Frontal cortex (tissue), 4 donors: ENCODE data around the gene ENTR1. TPM values are rescaled to one million over a fixed set of nuclear protein-coding genes. Genes with fewer than 3 reads are reported as not detected.

Source experiments
- DNase-seq, 2 donors: peaks; one replicate each; pipeline ENCODE4 v3.0.0; 2012; ENCODE audit warnings: low spot score in 2 of 2
- FAIRE-seq: peaks from 2 replicates; lab custom pipeline; 2012; peaks lifted over from hg19 to GRCh38; lab: Jason Lieb, UNC
- total RNA-seq: library from RNA; depleted of rRNA; stranded (reverse); fragments of >200 nt; gene quantifications from one replicate; pipeline ENCODE4 v1.2.3, GENCODE V29; 2014
- donor health status: control.
- donor health status: control.
- donor health status: control.

The ENTR1 gene
- total RNA-seq, 1 donor from 2014 or later, result 20.0 TPM

DNA sequence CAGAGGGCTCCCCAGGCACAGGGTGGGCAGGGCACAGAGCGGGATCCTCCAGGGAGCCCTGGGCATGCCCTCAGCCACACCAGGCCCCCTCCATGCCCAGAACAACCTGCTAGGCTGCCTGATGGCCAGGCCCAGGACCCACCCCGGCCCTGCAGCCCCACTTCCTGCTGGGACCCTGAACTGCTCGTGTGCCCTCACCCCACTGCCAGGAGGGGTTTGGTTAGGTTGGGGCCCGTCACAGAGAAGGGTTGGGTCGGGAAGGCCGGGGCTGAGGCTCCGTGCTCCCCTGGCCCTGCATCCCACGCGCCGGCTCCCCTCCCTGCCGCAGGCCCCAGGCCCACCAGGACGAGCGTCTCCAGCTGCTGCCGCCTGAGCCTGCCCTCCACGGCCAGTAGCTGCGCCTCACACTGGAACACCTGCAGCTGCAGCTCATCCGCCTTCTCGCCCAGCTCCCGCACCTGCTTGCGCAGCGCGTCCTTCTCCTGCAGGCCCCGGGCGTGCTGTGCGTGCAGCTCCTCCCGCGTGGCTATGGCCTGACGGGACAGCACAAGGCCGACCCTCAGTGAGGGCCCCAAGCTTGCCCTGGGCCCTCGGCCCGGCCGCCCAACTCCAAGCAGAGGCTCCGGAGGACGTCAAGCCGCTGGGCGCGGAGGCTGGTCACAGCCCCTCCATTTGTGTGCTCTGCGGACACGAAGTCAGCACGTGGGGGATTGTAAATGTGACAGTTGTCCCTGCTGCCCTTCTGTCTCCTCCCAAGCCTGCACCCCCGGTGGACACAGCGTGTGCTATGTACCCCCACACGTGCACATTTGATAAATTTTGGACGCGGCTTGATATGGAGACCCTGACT, 42.9 kb downstream of the ENTR1 start:
- DNase-seq (no peak), FAIRE-seq (no peak)

DNA sequence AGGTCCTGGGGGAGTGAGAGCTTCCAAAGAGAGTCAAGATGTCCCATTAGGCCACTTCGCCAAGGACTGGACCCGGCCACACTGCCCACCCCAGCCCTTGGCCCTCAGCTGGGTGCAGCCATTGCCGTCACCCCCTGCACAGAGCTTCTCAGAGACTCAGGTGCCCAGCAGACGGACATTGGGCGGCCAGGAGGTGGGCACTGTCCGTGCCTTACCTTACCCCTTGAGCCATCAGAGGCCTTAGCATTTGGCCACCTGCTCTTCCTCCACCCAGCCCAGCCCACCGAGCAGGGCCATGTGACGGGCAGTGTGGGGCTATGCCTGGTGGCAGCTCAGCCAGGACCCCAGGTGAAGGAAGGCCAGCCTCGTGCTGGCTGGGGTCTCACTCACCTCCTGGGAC, 43.6 kb downstream of the ENTR1 start:
- DNase-seq, result no peak

DNA sequence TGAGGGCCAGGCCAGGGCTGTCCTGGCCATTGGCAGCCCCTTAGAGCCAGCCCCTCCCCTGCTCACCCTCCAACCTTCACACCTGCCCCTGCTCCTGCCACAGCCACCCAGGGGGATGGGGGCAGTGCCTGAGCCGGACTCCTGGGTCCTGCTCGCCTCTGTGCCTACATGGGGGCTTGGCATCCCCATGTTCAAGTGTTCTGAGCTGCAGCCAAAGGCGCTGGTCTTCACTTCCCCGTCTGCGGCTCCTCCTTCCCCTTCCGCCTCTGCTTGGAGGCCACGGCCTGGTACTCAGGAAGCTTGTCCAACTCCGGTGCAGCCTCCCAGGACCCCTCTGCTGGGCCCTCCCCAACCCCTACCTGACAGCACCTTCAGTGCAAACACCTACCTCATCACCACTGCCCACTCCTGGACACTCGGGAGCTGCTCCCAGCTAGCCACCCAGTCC, 44.6 kb downstream of the ENTR1 start:
- DNase-seq (no peak), FAIRE-seq (no peak)

More for the DNA sequence above, 43.6 kb downstream of the ENTR1 start:
- no peak for FAIRE-seq

DNA sequence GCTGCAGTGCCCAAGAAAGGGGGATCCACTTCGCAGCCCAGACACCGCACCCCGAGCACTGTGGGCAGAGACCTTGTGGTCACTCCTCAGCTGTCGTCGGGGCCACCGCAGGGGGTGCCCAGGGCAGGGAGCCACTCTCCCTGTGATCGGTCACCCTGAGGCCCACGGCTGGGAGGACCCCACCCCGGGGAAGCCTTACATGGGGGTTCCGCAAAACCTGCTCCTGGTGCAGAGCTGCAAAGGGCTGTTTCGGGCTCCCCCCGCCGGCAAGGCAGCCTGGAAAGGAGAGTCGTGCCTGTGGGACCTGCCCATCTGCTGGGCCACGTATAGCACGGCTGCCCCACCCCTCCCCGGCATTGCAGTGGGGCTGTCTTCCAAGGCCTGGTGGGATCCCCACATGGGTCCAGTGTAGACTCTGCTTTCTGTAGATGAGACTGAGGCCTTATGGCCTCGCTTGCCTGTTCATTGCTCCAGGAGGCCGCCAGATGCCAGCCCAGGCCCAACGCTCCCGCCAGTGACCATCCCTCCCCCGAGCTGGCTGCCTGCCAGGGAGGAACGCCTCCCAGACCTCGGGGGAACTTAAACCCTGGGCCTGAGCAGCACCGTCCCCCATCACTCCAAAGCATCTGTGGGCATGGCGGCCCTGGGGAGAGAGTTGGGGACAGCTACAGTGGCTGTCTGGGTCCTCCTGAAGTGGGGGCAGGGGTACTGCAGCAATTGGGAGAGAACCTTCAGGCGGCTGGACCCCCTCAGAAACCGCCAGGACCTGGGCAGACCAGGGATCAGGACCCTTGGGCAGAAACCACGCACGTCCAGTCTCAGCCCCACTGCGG, 45.3 kb downstream of the ENTR1 start:
- FAIRE-seq, result no peak
- DNase-seq, result no peak

DNA sequence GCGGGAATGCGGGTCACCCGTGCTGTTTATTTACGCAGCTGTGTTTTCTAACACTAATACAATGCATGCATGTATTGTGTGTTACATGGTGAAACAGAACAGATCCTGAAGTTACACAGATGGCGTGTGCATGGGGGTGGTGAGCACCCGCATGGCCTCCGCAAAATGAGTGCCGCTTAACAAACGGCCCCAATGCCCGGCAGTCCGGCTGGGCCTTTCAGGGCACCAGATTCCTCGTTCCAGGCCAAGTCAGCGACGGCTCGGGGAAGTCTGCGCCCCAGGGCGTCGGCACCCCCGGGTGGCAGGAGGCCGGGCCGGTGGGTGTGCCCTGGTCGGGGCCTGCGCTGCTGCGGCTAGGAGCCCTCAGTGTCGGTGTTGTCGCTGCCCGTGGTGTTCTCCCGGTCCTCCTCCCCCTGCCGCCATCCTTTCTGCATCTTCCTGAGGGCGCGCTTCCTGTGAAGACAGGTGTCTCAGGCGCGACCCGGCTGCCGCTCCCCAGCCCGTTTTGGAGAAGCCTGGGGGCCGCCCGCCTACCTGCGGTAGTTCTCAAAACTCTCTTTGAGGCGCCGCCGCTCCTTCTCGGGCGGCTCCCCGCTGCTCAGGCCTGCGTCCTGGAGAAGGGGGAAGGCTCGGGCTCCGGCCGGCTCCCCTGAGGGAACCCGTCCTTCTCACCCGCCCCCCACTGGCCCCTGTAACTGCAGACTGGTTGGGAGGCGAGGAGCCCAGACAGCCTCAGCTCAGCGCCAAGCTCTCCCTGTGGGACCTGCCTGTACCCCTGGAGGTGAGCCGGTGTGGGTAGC, 46.3 kb downstream of the ENTR1 start:
- FAIRE-seq, result no peak
- DNase-seq, result no peak

DNA sequence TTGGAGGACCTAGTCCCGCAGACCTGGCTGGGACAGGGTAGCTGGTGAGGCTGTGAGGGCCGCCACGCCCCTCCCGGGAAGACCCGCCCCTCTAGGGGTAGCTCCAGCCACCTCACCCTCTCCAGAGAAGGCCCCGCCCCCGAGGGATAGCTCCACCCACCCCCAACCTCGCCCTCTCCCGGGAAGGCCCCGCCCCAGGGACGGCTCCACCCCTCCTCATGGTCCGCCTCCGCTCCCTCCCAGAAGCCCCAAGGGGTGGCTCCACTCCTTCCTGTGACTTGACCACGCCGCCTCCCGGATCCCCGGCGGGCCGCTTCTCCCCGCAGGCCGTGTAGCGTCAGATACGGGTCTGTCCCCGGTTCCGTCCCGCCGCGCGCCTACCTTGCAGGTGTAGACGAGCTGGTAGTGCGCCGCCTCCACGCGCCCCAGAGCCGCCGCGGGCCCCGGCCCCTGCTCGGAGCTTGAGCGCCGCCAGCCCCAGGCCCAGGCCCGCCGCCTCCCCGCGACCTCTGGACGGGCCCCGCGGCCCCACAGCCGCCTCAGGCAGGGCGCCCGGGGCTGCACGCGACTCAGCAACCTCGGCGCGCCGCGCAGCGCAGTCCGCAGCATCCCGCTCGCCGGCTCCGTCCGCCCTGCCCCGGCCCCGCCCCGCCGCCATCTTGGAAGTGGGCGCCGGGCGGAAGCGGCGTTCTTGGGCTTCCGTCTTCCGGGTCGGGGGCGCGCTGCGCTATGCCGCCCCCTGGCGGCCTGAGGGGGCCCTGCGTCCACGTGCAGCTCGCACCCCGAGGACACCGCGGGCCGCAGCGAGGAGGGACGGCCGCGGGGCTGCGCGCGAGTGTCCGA, 47.1 kb downstream of the ENTR1 start, which contains the start of gene DNLZ:
Gene DNLZ (minus strand): TSS at position 639 of the 843 bp plus-strand sequence. CDS start 30 bp downstream, at position 609.
- FAIRE-seq, result no peak
- peak; percentile 98 to 100 for DNase-seq

DNA sequence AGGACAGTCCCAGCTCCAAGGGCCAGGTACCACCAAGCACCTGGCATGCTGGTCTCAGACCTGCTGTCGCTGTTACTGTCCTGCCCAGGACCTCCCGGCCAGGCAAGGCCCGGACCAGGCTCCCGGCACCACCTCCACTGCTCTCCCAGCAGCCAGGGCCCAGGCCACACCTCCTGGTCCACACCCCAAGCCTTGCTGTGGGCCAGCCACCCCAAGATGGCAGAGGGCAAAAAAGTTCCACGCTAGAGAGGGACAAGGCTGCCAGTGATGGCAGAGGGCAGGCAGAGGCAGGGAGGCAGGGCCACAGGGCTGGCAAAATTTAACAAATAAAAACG, 48.0 kb downstream of the ENTR1 start:
- DNase-seq, result no peak
- FAIRE-seq, result no peak

DNA sequence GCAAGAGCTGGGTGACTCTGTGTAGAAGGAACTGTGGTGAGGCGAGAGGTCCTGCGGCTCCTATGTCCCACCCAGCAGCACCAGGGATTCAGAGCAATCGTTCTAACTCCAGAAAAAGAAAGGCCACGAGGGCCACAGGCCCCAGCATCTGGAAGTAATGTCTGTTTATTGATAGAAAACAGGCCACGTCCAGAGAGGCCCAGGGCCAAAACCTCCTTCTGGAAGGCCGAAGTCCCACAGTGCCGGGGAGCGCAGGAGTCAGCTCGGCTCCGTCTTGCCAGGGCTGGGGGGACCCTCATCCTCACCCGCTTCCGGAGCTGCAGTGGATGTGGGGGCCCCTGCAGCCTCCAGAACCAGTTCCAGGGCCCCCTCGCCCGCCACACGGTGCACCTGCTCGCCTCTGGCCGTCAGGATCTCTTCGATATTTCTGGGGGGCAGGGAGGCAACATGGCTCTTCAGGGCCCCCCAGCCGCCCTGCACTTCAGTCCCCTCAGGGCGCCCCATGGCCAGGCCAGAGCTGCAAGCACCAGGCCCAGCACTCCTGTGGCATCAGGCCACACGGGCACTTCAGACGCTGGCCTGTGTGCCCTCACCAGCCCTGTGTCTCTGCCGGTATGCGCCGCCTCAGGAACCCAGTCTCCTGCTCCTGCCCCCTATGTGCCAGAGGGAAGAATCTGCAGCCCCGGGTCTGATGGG, 48.5 kb downstream of the ENTR1 start:
- DNase-seq, result no peak
- FAIRE-seq, result no peak

DNA sequence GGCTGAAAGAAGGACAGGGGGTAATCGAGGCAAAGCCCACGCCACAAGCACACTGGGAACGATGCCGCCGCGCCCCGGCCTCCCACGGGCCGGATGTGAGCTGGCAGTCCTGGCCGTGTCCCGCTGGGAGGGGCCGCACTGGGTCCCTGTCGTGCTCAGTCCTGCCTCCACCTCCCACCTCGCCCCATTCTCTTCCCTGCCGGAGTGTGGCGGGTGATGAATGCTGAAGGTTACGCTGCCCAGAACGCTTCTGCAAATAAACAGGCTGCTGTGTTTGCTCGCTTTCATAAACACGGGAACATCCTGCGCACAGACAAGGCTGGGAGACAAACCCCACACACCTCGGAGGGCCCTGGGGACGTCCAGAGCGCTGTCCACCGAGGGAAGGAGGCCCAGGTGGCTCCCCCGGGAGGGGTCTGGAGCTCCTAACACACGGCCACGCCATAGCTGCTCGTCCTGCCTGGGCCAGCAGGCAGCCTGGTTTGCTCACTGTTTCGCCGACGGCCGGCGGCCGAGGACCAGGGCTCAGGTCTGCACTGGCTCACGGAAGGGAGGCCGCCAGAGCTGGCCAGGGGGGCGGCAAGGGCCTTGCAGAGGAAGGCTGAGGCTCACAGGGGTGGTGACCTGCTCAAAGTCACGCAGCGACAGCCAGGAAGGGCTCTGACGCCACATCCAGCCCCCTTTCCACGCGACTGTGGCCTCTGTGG, 49.2 kb downstream of the ENTR1 start:
- DNase-seq (peak in 1 of 2 donors; percentile 61), FAIRE-seq (no peak)

DNA sequence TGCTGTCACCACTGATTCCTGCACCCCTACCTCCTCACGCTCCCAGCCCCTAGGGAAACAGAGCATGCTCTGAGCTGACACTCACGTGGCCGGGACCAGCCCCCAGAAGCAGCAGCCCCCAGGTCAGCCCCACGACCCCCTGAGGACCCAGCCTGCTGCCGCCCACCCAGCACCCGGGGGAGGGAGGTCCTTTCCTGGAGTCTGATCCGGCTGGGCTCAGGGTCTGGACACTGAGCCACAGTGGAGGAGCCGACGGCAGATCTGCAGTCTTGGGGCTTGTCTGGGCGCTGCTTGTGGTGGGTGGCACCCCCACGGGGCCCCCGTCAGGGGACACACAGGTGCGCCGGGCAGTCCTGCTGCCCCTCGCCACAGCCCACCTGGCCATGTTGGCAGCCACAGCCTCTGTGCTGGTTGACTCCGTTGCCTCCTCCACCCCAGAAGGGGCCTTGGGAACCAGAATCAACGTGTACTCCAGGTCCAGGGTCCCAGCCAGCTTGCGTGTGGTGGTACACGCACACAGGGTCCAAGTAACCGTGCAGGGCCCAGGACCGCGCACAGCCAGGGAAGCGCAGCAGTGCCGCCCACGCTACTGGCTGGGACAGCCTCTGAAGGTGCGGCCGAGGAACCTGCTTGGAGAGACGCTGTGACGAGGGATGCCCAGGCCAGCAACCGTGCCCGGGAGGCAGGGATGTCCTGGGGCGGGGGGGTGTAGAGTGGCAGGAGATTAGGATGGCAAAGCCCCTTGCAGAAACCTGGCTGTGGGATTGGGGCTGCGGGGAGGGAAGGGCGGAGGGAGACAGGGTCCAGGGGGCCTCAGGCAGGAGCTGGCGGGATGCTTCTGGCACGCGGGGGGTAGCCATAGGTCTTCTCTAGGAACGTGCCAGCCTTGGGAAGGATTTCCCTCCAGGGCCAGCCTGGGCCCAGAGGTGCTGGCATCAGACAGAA, 50.4 kb downstream of the ENTR1 start:
- DNase-seq (no peak), FAIRE-seq (no peak)

DNA sequence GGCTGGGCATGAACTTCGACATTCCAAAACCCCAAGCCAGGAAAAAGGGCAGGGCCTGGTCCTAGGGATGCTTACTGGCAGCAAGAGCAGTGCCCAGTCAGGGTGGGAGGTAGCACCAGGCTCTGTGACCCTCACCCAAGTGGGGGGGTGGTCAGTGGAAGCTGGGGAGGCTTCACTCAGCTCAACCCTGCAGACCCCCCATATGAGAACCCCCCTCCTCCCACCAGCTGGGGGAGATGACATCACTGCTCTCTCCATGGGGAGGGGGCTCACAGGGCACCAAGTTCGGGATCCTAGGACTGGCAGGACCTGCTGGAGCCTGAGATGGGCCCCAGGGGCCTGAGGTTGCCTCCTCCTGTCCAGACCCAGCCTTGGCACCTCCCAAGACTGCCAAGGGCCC, 51.5 kb downstream of the ENTR1 start:
- FAIRE-seq (no peak), DNase-seq (no peak)

DNA sequence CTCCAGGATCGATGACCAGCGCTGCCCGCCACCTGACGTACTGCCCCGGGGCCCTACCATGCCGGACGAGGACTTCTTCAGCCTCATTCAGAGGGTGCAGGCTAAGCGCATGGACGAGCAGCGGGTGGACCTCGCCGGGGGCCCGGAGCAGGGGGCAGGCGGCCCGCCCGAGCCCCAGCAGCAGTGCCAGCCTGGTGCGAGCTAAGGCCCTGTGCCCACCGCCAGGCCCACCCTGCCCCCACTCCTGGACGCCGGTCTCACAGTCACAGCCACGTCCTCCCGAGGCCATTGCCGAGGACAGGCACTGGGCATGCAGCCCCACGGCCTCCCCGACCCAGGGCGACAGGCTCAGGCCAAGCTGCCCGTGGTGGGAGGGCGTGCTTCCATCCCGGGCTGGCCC, 52.4 kb downstream of the ENTR1 start:
- no peak for FAIRE-seq
- DNase-seq, result no peak

DNA sequence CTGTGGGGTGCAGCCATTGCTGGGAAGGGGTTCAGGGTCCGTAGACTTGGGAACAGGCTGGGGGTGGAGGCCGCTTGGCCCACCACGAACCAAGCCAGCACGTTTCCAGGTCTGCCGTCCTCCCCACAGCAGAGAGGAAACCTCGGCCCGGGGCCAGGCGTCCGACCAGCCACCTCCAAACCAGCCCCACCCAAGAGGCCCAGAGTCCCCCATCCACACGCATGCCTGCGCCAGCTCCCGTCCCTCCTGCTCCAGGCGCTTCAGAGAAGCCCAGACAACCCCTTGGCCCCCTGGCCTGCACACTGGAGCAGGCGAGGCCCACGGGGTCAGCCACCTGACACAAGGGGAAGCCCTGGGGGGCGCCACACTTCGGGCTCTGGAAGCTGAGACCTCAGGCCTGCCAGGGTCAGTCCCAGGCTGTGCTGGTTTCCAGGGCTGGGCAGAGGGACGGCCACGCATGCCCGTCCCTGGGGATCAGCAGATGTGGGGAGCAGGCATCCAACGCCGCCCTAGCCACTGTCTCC, 53.1 kb downstream of the ENTR1 start:
- FAIRE-seq (no peak), DNase-seq (no peak)

DNA sequence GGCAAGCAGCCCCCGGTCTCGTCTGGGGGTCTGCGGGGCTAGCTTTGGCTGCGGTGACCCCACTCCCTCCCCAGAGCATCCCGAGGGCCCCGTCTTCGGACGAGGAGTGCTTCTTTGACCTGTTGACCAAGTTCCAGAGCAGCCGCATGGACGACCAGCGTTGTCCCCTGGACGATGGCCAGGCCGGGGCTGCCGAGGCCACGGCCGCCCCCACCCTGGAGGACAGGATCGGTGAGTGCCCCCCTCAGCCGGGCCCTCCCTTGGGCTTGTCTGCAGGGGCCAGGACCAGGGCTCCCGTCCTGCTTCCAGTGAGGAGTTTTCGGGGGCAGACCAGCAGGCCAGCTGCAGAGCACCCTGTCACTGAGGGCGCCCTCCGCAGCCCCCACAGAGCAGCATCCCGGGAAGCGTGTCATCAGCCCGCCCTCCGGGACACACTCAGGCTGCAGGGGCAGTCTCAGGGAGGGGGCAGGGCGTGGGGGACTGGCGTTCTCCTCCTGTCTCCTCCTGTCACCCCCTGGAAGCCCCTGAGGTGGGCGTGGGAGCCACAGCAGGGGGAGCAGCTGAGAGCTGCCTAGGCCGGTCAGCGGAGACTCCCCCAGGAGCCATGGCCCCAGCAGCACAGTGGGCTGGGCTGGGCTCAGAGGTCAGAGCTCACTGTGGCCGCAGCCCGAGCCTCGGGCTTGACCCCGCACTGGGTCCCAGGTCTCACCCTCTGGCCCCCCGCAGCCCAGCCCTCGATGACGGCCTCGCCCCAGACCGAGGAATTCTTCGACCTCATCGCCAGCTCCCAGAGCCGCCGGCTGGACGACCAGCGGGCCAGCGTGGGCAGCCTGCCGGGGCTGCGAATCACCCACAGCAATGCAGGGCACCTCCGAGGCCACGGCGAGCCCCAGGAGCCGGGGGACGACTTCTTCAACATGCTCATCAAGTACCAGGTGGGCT, 54.5 kb downstream of the ENTR1 start:
- DNase-seq (no peak), FAIRE-seq (no peak)

DNA sequence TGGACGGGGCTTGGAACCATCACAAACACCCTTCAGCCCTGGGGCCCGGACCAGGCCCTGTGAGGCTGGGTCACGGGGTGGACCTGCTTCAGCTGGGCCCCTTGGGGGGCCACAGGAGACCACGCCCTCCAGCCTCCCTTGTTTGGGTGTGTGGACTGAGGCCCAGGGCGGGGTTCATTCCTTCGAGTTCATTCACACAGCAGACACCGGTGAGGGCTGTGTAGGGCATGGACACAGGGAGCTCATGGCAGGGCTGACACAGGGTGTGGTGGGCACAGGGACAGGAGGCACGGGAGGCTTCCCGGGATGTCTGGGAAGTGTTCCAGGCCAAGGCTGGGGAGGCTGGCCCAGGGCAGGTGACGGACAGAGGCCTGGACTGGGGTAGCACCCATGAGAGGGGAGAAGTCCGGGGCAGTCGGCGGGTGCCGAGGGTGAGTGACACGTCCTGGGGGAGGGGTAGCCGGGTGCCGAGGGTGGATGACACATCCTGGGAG, 55.8 kb downstream of the ENTR1 start:
- FAIRE-seq (no peak), DNase-seq (no peak)
